BJ (cell line): ENCODE results near the gene ESM1. TPM values are rescaled to one million over a fixed set of nuclear protein-coding genes. Genes with fewer than 3 reads are reported as not detected.

Experiments
- CTCF ChIA-PET: fragments of 350-600 bp; formaldehyde crosslinking; extraction: SDS; loops from one replicate; lab custom pipeline; 2021; ENCODE audit warnings: antibody characterized with exemption, inconsistent platforms; lab: Yijun Ruan, JAX
- POLR2A ChIA-PET: fragments of 300-600 bp; sonication (Branson Sonifier 250); formaldehyde crosslinking; extraction: SDS; loops from one replicate; lab custom pipeline; 2021; ENCODE audit warnings: antibody characterized with exemption; lab: Charles Lee
- DNase-seq: peaks from one replicate; pipeline ENCODE4 v3.0.0-alpha.2; 2011; ENCODE audit warnings: low read depth
- H3K27me3 ChIP-seq: 2 replicates; pipeline ENCODE4 v1.6.0; 2011; ENCODE audit warnings: low read length; ENCODE audit not compliant: control insufficient read depth, insufficient read depth
- H3K36me3 ChIP-seq: 2 replicates; pipeline ENCODE4 v1.5.1; 2011; ENCODE audit warnings: low read length; ENCODE audit not compliant: control insufficient read depth, insufficient read depth
- H3K4me3 ChIP-seq: 2 replicates; pipeline ENCODE4 v1.5.1; 2011; ENCODE audit warnings: low read depth, mild to moderate bottlenecking, control low read depth, low read length
- CTCF ChIP-seq: IDR thresholded peaks from 2 replicates; pipeline ENCODE4 v1.5.1; 2011; ENCODE audit warnings: low read depth, mild to moderate bottlenecking, control low read depth, inconsistent platforms, low read length, moderate library complexity; ENCODE audit not compliant: insufficient read depth
- polyA plus RNA-seq: library from polyadenylated mRNA; depleted of rRNA; stranded (reverse); fragments of >200 nt; gene quantifications from 2 replicates; pipeline ENCODE4 v1.2.3, GENCODE V29; 2011

Gene ESM1
- polyA plus RNA-seq, 1 experiment, result 2.4 TPM

DNA sequence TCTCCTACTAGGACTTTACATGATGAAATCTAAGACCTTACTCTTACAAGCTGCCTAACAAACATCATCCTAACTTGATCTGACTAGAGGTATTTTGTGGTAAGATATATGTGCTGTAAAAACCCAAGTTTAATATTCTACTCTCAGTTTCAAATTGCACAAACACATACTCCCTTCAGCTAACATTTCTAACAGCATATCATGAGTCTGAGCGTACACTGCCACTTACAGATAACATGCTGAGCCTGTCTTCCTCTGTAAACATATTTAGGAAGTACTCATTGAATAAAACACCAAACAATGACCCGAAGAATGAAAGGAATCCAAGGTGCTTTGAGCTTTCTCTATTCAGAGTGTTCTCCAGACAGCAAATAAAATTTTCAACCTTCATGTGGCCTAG, 7.9 kb upstream of the ESM1 start:
- no peak overlapping the region for H3K4me3 ChIP-seq
- TF ChIP-seq CTCF, result no peak
- POLR2A ChIA-PET, result no interaction called here
- CTCF ChIA-PET, result interaction anchor here (1.0 kb wide), 1 partner anchor 49 kb away, joined by 4 read pairs; no protein-coding TSS in a partner anchor
- H3K36me3 ChIP-seq, result no peaks in the 10 kb centered on the region
- H3K27me3 ChIP-seq, result no peaks in the 10 kb centered on the region
- peak; percentile 61 for DNase-seq

DNA sequence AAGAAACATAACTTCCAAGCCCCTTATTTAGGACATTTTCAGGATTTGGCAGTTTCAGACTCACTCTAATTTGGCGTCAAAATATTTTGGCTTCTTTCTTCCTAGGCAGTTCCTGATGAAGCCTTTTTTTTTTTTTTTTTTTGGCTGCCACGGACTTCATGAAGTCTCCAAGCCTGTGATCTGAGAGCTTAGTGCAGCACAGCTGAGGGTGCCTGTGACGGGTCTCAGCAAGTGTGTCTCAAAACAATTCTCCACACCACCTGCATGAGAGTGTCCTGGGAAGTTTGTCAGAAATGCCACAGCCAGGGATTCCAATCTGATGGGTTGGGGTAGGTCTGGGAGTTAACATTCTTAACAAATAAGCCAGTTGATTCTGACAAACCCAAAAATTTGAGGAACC, 6.0 kb upstream of the ESM1 start:
- Histone ChIP-seq H3K27me3 (no peaks in the 10 kb centered on the region), H3K36me3 (no peaks in the 10 kb centered on the region), H3K4me3 (no peak overlapping the region)
- TF ChIP-seq CTCF, result no peak
- CTCF ChIA-PET, result interaction anchor here (0.5 to 0.7 kb wide), 2 partner anchors 8 to 411 kb away, joined by 3 read pairs; no protein-coding TSS in a partner anchor
- POLR2A ChIA-PET, result no interaction called here
- DNase-seq, result no peak

- CTCF ChIA-PET, result interaction anchor here (0.5 kb wide), 1 partner anchor 411 kb away, joined by 3 read pairs; no protein-coding TSS in a partner anchor
- POLR2A ChIA-PET, result interaction anchor here (0.7 kb wide), 1 partner anchor 11 kb away, joined by 3 read pairs; no protein-coding TSS in a partner anchor
- no peaks in the 10 kb centered on the region for H3K27me3 ChIP-seq
- no peak for TF ChIP-seq CTCF
- no peaks in the 10 kb centered on the region for H3K36me3 ChIP-seq
- peak; percentile 87 for DNase-seq
- no peak overlapping the region for H3K4me3 ChIP-seq
These were observed 5.5 kb upstream of the ESM1 start for GRCh38 chr5:54990841-54991258.

- no peaks in the 10 kb centered on the region for H3K27me3 ChIP-seq
- H3K4me3 ChIP-seq, result no peak overlapping the region
- CTCF ChIA-PET, result interaction anchor here (0.5 to 1.5 kb wide), 5 partner anchors 29 to 157 kb away, joined by 3 to 4 read pairs (median 3); no protein-coding TSS in a partner anchor
- TF ChIP-seq CTCF, result no peak
- H3K36me3 ChIP-seq, result no peaks in the 10 kb centered on the region
- no peak for DNase-seq
- POLR2A ChIA-PET, result no interaction called here
These were observed 3.4 kb upstream of the ESM1 start for GRCh38 chr5:54988817-54989216.

DNA sequence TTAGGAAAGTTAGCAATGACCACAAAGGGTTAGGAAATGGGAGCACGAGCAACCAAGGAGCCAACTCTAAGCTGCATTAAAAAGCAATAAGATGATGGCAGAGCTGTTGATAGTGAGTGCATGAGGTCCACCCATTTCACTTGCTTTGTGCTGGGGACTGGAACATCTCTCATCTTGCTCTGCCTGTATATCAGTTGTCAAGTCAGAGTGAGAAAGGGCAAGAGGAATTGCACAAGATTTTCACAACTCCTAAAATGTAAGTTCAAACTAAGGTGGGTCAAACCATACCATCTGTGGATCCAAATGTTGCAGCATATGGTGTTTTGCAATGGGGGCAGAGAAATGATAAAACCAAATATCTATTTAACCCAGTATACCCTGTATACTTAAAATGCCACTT, 2.8 kb upstream of the ESM1 start:
- H3K4me3 ChIP-seq, result no peak overlapping the region
- TF ChIP-seq CTCF, result no peak
- no peaks in the 10 kb centered on the region for H3K36me3 ChIP-seq
- ChIA-PET POLR2A (no interaction called here), CTCF (interaction anchor here (1.3 to 1.5 kb wide), 3 partner anchors 29 to 158 kb away, joined by 3 to 4 read pairs (median 3); no protein-coding TSS in a partner anchor)
- H3K27me3 ChIP-seq, result no peaks in the 10 kb centered on the region
- DNase-seq, result no peak
